DND-41 (cell line): ENCODE data around the gene ADCY9.

Experiments
- EZH2 ChIP-seq: IDR thresholded peaks from 3 replicates; pipeline ENCODE4 v1.6.1; 2012; ENCODE audit warnings: borderline replicate concordance, low read depth, mild to moderate bottlenecking, moderate library complexity, low read length, inconsistent platforms; ENCODE audit not compliant: severe bottlenecking
- TF ChIP-seq, protein P1 (sequence below): IDR thresholded peaks from 2 replicates; pipeline ENCODE4 v1.5.1; 2012; ENCODE audit warnings: borderline replicate concordance, low read length, moderate library complexity, mild to moderate bottlenecking; ENCODE audit not compliant: poor library complexity, severe bottlenecking; ENCODE audit errors: extremely low read depth

DNA sequence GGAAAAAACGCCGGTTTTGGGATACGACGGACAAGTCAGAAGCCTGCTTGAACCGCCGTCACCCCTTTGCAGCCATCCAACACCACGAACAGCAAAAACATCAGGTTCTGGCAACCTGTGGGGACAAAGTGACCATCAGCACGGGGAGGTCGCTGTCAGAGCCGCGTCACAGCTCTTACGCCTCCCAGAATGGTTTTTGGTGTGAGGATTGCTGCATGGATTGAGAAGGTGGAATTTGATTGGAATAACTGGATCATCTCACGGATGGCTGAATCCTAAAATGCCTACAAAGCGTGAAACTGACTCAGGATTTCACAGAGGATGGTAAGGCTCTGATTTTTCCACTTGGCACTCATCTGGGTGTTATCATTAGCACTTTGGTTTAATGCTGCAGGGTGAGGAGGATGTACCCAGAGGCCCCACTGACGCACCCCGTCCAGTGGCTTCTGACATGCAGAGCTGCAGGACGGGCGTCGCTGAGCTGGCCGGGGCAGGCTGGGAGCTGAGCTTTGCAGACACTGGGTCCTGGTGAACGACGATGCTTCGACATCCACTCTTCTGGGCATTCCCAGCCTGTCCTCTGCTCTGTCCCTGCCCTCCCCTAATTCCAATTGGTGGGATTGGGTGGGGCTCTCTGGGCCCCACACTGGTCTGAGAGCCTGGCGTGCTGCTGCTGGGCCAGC is 162.4 kb downstream of the ADCY9 start:
- TF ChIP-seq, protein P1, sequence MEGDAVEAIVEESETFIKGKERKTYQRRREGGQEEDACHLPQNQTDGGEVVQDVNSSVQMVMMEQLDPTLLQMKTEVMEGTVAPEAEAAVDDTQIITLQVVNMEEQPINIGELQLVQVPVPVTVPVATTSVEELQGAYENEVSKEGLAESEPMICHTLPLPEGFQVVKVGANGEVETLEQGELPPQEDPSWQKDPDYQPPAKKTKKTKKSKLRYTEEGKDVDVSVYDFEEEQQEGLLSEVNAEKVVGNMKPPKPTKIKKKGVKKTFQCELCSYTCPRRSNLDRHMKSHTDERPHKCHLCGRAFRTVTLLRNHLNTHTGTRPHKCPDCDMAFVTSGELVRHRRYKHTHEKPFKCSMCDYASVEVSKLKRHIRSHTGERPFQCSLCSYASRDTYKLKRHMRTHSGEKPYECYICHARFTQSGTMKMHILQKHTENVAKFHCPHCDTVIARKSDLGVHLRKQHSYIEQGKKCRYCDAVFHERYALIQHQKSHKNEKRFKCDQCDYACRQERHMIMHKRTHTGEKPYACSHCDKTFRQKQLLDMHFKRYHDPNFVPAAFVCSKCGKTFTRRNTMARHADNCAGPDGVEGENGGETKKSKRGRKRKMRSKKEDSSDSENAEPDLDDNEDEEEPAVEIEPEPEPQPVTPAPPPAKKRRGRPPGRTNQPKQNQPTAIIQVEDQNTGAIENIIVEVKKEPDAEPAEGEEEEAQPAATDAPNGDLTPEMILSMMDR, result no peak
- TF ChIP-seq EZH2, result no peak
